Right lobe of liver (tissue), 6 donors: Measurements from ENCODE around the gene YTHDF1. TPM values are rescaled to one million over a fixed set of nuclear protein-coding genes. Genes with fewer than 3 reads are reported as not detected.

ENCODE experiments used
- ATAC-seq, 4 donors: fragments of 200-7000 bp; cut with Tn5 transposase; one replicate each; pipeline ENCODE4 v1.9.1; 2020; ENCODE audit warnings: mild to moderate bottlenecking in 4 of 4, moderate library complexity in 4 of 4
- DNase-seq, 3 donors: peaks; one replicate each; pipeline ENCODE4 v3.0.0-alpha.2; 2020
- H3K27ac ChIP-seq, 3 donors: fragments of 200-600 bp; one replicate each; pipeline ENCODE4 v1.8.0; 2022
- H3K27me3 ChIP-seq, 2 donors: fragments of 200-600 bp; one replicate each; pipeline ENCODE4 v1.8.0; 2022
- H3K36me3 ChIP-seq, 4 donors: fragments of 200-600 bp; sonication (generic) in 1 of 4; one replicate each; pipeline versions ENCODE4 v1.5.1 to v1.8.0; 2017 to 2022; ENCODE audit warnings: control low read depth in 1 of 4
- H3K4me1 ChIP-seq, 4 donors: fragments of 200-600 bp; sonication (generic) in 1 of 4; one replicate each; pipeline versions ENCODE4 v1.5.1 to v1.8.0; 2017 to 2022; ENCODE audit warnings: control low read depth in 1 of 4
- H3K4me3 ChIP-seq, 3 donors: fragments of 200-600 bp; one replicate each; pipeline ENCODE4 v1.8.0; 2022
- H3K9me3 ChIP-seq, 4 donors: fragments of 200-600 bp; sonication (generic) in 1 of 4; one replicate each; pipeline versions ENCODE4 v1.5.1 to v1.8.0; 2017 to 2022; ENCODE audit warnings: control low read depth in 1 of 4
- CTCF ChIP-seq, 4 donors: fragments of 200-600 bp in 3 of 4; fragments of 450-650 bp in 1 of 4; IDR thresholded peaks; one replicate each; pipeline versions ENCODE4 v1.5.1 to v1.8.0; 2016 to 2022; ENCODE audit warnings: antibody characterized with exemption in 4 of 4, mild to moderate bottlenecking in 2 of 4
- POLR2A ChIP-seq: fragments of 450-650 bp; IDR thresholded peaks from one replicate; pipeline ENCODE4 v1.6.1; 2017; ENCODE audit warnings: antibody characterized with exemption, mild to moderate bottlenecking
- WGBS: methylation state at CpG from one replicate; pipeline ENCODE4 v1.1.6; 2018; ENCODE audit warnings: low coverage, low lambda C conversion rate; ENCODE audit not compliant: insufficient coverage; ENCODE audit errors: missing lambda C conversion rate; 5-methylcytosine and 5-hydroxymethylcytosine counted together
- intact Hi-C, 2 donors: fragments of 100-400 bp; cut with DNase I; formaldehyde crosslinking; loops; one replicate each; pipeline versions ENCODE4 v1.11.2 to v1.14.1; 2022
- total RNA-seq, 6 experiments: library from RNA; depleted of rRNA in 2 of 6; stranded (reverse); fragments of >200 nt in 2 of 6; fragmentation: NEBNext Ultra II Directional in 3 of 6; extraction: Animal tissue kit (Norgen Biotek cat#: 25700) in 3 of 6; gene quantifications; one replicate each; pipeline versions ENCODE4 v1.1.0 to v1.2.4, GENCODE V29; 2016 to 2023
- donor health status: DM: no; HTN: yes; CAD: no.
- donor health status: DM: no; HTN: no; CAD: no.
- donor health status: DM: no; HTN: no; CAD: no.
- donor health status: DM: no; HTN: yes; CAD: no.
- donor health status: DM: no; HTN: yes; CAD: no.

Gene YTHDF1
- total RNA-seq, 6 experiments from 2014 or later: 16.4 to 23.6 (median 21.1) TPM

- Histone ChIP-seq H3K4me3 (no peak overlapping the region), H3K4me1 (no peaks in the 10 kb centered on the region), H3K27ac (no peak overlapping the region), H3K27me3 (no peaks in the 10 kb centered on the region), H3K36me3 (no peaks in the 10 kb centered on the region), H3K9me3 (no peaks in the 10 kb centered on the region)
- intact Hi-C loops: no loop called here
- 69% methylated on average over 10 of the region's 25 CpGs for WGBS
- TF ChIP-seq POLR2A: no peak
- no peak for TF ChIP-seq CTCF (IDR thresholded peaks at IDR 0.05)
- no peak for DNase-seq
- no peak for ATAC-seq
These were observed 50.4 kb downstream of the YTHDF1 start for GRCh38 chr20:63165356-63166192.

- Histone ChIP-seq H3K4me3 (no peak overlapping the region), H3K27ac (no peak overlapping the region), H3K27me3 (no peaks in the 10 kb centered on the region), H3K36me3 (no peaks in the 10 kb centered on the region), H3K4me1 (no peaks in the 10 kb centered on the region), H3K9me3 (no peaks in the 10 kb centered on the region)
- no peak for TF ChIP-seq POLR2A
- TF ChIP-seq CTCF (IDR thresholded peaks at IDR 0.05): no peak
- no peak for DNase-seq
- intact Hi-C loops: no loop called here
- no peak for ATAC-seq
- WGBS: 26% methylated on average over 4 of the region's 24 CpGs
These were observed 51.2 kb downstream of the YTHDF1 start for GRCh38 chr20:63164484-63165355.

DNA sequence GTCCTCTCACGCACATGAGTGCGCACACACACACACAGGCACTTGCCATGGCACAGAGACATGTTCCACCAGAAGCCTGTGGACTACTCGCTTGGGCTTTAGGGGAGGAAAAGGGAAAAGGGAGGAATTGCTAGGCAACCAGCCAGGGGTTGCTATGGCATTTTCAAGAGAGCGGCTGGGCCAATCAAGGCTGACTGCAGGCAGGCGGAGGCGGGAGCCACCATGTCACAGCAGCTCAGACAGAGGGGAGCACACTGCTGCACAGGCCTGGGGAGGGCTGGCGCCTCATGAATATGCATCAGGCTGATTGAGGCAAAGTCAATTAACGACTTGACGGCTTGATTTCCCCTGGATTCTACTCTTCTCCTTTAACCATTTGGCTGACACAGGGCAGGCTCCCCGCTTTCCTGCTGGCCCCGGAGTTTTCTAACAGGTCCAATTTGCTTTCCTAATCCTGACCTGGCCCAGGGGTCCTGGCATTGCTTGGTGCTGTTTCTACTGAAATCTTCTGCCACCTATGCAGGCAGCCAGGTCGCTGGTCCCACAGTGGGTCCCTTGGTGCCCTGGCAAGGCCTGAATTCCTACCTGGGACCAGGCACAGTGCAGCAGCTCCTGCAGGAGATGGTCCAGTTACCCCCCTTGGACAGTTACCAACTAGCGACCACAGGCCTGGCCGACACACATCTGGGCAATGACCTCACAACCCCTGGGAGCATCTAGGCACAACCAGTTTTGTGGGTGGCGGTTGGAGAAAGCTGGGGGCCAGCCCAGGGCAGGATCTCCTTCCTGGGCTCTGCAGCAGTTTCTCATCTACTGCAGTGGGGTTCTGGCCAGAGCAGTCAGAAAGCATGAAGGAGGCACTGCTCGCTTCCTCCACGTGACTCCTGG lies 52.1 kb downstream of the YTHDF1 start:
- DNase-seq (no peak), ATAC-seq (no peak)
- intact Hi-C loops: no loop called here
- H3K4me3 ChIP-seq: no peak overlapping the region
- H3K9me3 ChIP-seq: no peaks in the 10 kb centered on the region
- no peaks in the 10 kb centered on the region for H3K4me1 ChIP-seq
- TF ChIP-seq POLR2A: no peak
- TF ChIP-seq CTCF (IDR thresholded peaks at IDR 0.05): no peak
- no peaks in the 10 kb centered on the region for H3K27me3 ChIP-seq
- no peaks in the 10 kb centered on the region for H3K36me3 ChIP-seq
- H3K27ac ChIP-seq: no peak overlapping the region
- 53% methylated on average over 6 of the region's 17 CpGs for WGBS

DNA sequence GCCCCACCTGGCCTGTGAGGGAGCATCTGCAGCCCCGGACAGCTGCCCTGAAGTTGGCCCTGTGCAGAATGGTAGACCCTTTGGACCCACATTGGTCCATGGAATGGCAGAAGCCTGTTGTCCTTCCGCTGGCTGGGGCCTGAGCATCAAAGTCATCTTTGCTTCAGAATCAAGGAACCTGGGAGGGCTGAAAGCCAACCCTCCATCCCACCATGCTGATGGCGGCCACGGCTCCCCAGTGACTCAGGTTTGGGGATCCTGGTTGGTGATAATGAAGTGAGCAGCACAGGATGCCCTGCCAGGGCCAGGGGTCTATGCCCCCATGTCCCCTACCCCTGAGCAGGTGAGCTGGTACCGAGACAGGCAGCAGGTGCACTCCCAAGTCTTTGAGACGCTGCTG lies 52.8 kb downstream of the YTHDF1 start:
- Histone ChIP-seq H3K4me1 (no peaks in the 10 kb centered on the region), H3K4me3 (no peak overlapping the region), H3K9me3 (no peaks in the 10 kb centered on the region), H3K27me3 (no peaks in the 10 kb centered on the region), H3K27ac (no peak overlapping the region), H3K36me3 (no peaks in the 10 kb centered on the region)
- ATAC-seq: no peak
- WGBS: no CpG with 5 or more reads among the region's 6 CpGs
- intact Hi-C loops: no loop called here
- TF ChIP-seq CTCF (IDR thresholded peaks at IDR 0.05) (no peak), POLR2A (no peak)
- no peak for DNase-seq
